ENCODE data around the gene RABGAP1L.
"Not testable (repeated sequence)": the region's sequence is repeated elsewhere in the genome, so short reads cannot be mapped to it uniquely, and the experiment has no call there.

The RABGAP1L gene

GRCh38 chr1:175040324-175040879, 881.1 kb downstream of the RABGAP1L start:
- no peak overlapping the region for H3K27ac Mint-ChIP-seq
- H3K4me1 Mint-ChIP-seq (ENCODE audit: low read depth) = peaks cover 3% of the 10 kb centered on the region
- no peak overlapping the region for H3K4me3 Mint-ChIP-seq
- peaks cover 3% of the 10 kb centered on the region for H3K27me3 Mint-ChIP-seq (ENCODE audit: low read depth)
- no peaks in the 10 kb centered on the region for H3K9me3 Mint-ChIP-seq
- H3K36me3 Mint-ChIP-seq (ENCODE audit: low read depth) = no peaks in the 10 kb centered on the region

GRCh38 chr1:175042650-175043049, 883.3 kb downstream of the RABGAP1L start:
- no peak overlapping the region for H3K4me3 Mint-ChIP-seq
- H3K27me3 Mint-ChIP-seq (ENCODE audit: low read depth) = peaks cover 10% of the 10 kb centered on the region
- no peaks in the 10 kb centered on the region for H3K9me3 Mint-ChIP-seq
- no peak overlapping the region for H3K27ac Mint-ChIP-seq
- H3K4me1 Mint-ChIP-seq (ENCODE audit: low read depth) = no peaks in the 10 kb centered on the region
- no peaks in the 10 kb centered on the region for H3K36me3 Mint-ChIP-seq (ENCODE audit: low read depth)

- Mint-ChIP-seq H3K36me3 (ENCODE audit: low read depth) (no peaks in the 10 kb centered on the region), H3K4me3 (no peak overlapping the region), H3K27me3 (ENCODE audit: low read depth) (peaks cover 22% of the 10 kb centered on the region)
Measured at GRCh38 chr1:175043824-175044223, 884.5 kb downstream of the RABGAP1L start.

GRCh38 chr1:175044591-175044990, 885.3 kb downstream of the RABGAP1L start:
- H3K27ac Mint-ChIP-seq; H3K9me3 Mint-ChIP-seq; H3K36me3 Mint-ChIP-seq (ENCODE audit: low read depth); H3K4me3 Mint-ChIP-seq; H3K4me1 Mint-ChIP-seq (ENCODE audit: low read depth): not testable (repeated sequence)
- peaks cover 29% of the 10 kb centered on the region for H3K27me3 Mint-ChIP-seq (ENCODE audit: low read depth)

More at GRCh38 chr1:175043824-175044223, 884.5 kb downstream of the RABGAP1L start:
- Mint-ChIP-seq H3K9me3 (no peaks in the 10 kb centered on the region), H3K27ac (no peak overlapping the region), H3K4me1 (ENCODE audit: low read depth) (no peaks in the 10 kb centered on the region)

All from T-helper 1 cell treated with Interleukin-12 subunit alpha and Interleukin-12 subunit beta and Interleukin-4 antibody, amounts not matched to agents 30 μg/mL and 1 μg/mL, for 36 hours (primary cell).